SU-DHL-6 (cell line): ENCODE measurements around the gene PNPLA3.

Experiments used
- H2AFZ ChIP-seq: fragments of 200-600 bp; sonication (generic); 2 replicates; pipeline ENCODE4 v1.6.1; 2014; ENCODE audit warnings: low read depth, mild to moderate bottlenecking, moderate library complexity, mixed read lengths, antibody characterized with exemption, low read length; ENCODE audit not compliant: severe bottlenecking
- H3F3A ChIP-seq: fragments of 200-600 bp; shearing (Covaris generic); 2 replicates; pipeline ENCODE4 v1.6.0; 2016; ENCODE audit warnings: antibody characterized with exemption, mild to moderate bottlenecking; ENCODE audit not compliant: insufficient read depth
- H3K27ac ChIP-seq: fragments of 200-600 bp; sonication (generic); 2 replicates; pipeline ENCODE4 v1.5.1; 2016; ENCODE audit warnings: low read depth, mild to moderate bottlenecking, low read length, moderate library complexity, mixed read lengths
- H3K27me3 ChIP-seq: fragments of 200-600 bp; sonication (generic), shearing (Covaris generic); 2 replicates; pipeline ENCODE4 v1.6.0; 2014; ENCODE audit warnings: mild to moderate bottlenecking, low read length
- H3K36me3 ChIP-seq: fragments of 200-600 bp; sonication (generic); 2 replicates; pipeline ENCODE4 v1.6.1; 2014; ENCODE audit warnings: mild to moderate bottlenecking, low read length, mixed read lengths
- H3K4me2 ChIP-seq: fragments of 300-600, 200-600 bp; shearing (Covaris generic), sonication (generic); 2 replicates; pipeline ENCODE4 v1.6.0; 2014; ENCODE audit warnings: low read length, low read depth, mild to moderate bottlenecking; ENCODE audit not compliant: poor library complexity, severe bottlenecking
- H3K4me3 ChIP-seq: fragments of 200-600 bp; sonication (generic); 2 replicates; pipeline ENCODE4 v1.5.1; 2014; ENCODE audit warnings: antibody characterized with exemption, low read length, mild to moderate bottlenecking, mixed read lengths; ENCODE audit not compliant: insufficient read depth, poor library complexity, severe bottlenecking
- H3K79me2 ChIP-seq: fragments of 200-600 bp; sonication (generic); 2 replicates; pipeline ENCODE4 v1.6.1; 2014; ENCODE audit warnings: mild to moderate bottlenecking, low read length, moderate library complexity; ENCODE audit not compliant: insufficient read depth
- H3K9ac ChIP-seq: fragments of 200-600 bp; sonication (generic); 2 replicates; pipeline ENCODE4 v1.7.0; 2014; ENCODE audit warnings: mild to moderate bottlenecking, low read length
- H3K9me2 ChIP-seq: fragments of 200-600 bp; sonication (generic); replicated peaks from 2 replicates; pipeline ENCODE4 v1.6.1; 2014; ENCODE audit warnings: low read length; ENCODE audit not compliant: insufficient read depth
- H3K9me3 ChIP-seq: fragments of 200-600 bp; sonication (generic); 2 replicates; pipeline ENCODE4 v1.6.1; 2014; ENCODE audit warnings: low read length, mixed read lengths; ENCODE audit not compliant: insufficient read depth
- H4K20me1 ChIP-seq: fragments of 200-600 bp; sonication (generic); 2 replicates; pipeline ENCODE4 v1.6.1; 2014; ENCODE audit warnings: low read depth, mild to moderate bottlenecking, antibody characterized with exemption, low read length, moderate library complexity, mixed read lengths
- CTCF ChIP-seq: fragments of 200-600 bp; sonication (generic); IDR thresholded peaks from one replicate; pipeline ENCODE4 v1.5.1; 2017; ENCODE audit warnings: antibody characterized with exemption, mild to moderate bottlenecking, low read length, moderate library complexity; ENCODE audit not compliant: insufficient read depth, poor library complexity, severe bottlenecking
- EZH2phosphoT487 ChIP-seq: fragments of 200-600 bp; sonication (generic), shearing (Covaris generic); conservative IDR thresholded peaks from 2 replicates; pipeline ENCODE4 v1.6.1; 2018; ENCODE audit warnings: mild to moderate bottlenecking, antibody characterized with exemption, low read length, moderate library complexity, mixed read lengths

The PNPLA3 gene

DNA sequence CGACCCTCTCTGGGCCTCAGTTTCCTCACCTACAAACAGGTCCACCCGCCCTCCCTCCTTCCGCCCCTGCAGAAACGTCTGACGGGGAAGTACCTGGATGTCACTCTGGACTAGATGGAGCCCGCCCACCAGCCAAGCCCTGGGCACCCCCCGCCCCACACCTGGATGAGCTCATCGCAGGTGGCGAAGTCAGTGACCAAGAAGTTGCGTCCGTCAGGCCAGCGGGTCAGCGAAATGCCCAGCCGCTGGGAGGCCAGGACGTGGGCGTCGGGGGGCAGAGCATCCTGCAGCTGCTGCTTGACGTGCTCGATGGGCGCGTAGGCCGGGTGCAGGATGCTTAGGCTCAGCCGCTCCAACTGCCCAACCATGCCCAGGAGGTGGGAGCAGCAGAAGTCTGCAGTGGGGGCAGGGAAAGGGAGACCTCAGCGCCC lies 32.7 kb upstream of the PNPLA3 start:
- no peaks in the 10 kb centered on the region for H3K9me2 ChIP-seq
- no peak overlapping the region for H3K4me3 ChIP-seq
- H3K9ac ChIP-seq = no peak overlapping the region
- no peaks in the 10 kb centered on the region for H3K79me2 ChIP-seq
- H3K27ac ChIP-seq = no peak overlapping the region
- no peak overlapping the region for H3K4me2 ChIP-seq
- TF ChIP-seq EZH2phosphoT487 (no peak), CTCF (no peak)
- H4K20me1 ChIP-seq = no peaks in the 10 kb centered on the region
- no peaks in the 10 kb centered on the region for H3K9me3 ChIP-seq
- H3K27me3 ChIP-seq = no peaks in the 10 kb centered on the region
- no peaks in the 10 kb centered on the region for H3K36me3 ChIP-seq
- no peaks in the 10 kb centered on the region for H3F3A ChIP-seq
- H2AFZ ChIP-seq = no peak overlapping the region

DNA sequence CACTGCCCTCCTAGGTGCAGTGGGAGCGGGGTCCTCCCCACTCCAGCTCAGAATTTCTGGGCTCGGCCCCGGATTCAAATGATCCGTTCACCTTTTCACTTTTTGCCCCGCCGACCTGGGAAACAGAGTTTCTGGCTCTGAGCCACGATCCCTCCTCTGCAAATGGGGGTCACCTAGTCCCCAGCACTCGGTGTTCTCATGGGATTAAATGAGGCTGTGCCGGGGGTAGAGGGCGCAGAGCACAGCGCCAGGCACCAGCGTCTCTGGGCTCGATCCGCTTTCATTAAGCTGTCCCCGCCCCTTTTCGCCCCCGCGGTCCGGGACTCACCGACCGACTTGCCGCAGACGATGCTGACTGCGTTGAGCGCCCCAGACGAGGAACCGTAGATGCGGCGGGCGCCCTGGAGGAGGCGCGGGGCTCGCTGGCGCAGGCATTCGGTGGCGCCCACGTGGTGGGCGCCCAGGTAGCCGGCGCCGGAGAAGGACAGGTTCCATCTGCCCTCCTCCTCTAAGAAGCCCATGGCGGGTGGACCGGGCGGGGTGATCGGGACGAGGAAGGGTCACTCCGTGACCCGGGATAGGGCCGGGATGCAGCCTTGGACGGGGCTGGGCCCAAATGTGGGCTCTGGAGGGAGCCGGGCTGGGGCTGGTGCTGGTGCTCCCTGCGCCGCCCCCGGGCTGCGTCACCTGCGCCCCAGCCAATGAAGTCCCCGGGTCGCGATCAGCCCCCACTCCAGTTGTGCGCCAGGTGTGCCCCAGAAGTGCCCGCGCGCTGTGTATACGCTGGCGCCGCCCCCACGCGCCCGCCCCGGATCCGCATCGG lies 32.0 kb upstream of the PNPLA3 start, which contains the start of gene PNPLA5:
TSS of gene PNPLA5 (minus strand) at position 654 of the 823 bp plus-strand sequence. CDS start at position 521, 133 bp downstream.
- H4K20me1 ChIP-seq = no peaks in the 10 kb centered on the region

DNA sequence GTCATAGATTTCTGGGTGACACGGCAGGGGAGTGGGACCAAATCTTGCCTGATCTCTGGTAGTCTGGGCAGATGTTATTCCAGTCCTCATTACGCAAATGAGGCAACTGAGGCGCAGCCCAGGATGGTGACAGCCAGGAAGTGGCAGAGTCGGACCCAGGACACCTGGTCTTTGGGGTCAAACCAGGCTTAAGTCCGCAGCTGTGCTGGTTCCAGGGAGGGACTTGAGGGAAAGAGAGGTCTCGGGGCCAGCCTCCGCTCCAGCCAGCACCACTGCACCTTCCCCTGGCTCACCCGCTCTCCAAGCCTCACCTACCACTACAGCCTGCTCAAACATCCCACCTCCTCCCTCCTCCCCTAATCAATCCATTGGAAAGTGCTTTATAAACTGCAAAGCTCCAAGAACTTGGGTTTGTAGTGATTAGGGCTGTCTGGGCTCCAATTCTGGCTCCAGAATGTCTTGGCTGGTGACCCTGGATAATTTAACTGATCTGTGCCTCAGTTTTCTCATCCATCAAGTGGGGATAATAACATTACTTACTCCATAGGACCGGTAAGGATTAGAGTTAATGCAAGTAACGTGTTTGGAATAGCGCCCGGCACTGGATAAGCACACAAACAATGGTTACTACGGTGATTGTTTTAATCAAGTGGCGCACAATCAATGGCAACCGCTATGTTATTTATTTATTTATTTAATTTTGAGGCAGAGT lies 31.3 kb upstream of the PNPLA3 start:
- Histone ChIP-seq H2AFZ (no peak overlapping the region), H3K4me2 (no peak overlapping the region)

More for the DNA sequence above, 32.0 kb upstream of the PNPLA3 start, which contains the start of gene PNPLA5:
- TF ChIP-seq CTCF = no peak
- TF ChIP-seq EZH2phosphoT487 = no peak
- no peak within 1 kb of the TSS for H3K27ac ChIP-seq
- no peaks in the 10 kb centered on the region for H3K9me3 ChIP-seq
- H3K9me2 ChIP-seq = no peaks in the 10 kb centered on the region
- no peaks in the 10 kb centered on the region for H3K36me3 ChIP-seq
- H2AFZ ChIP-seq = no peak within 1 kb of the TSS
- no peak within 1 kb of the TSS for H3K4me2 ChIP-seq
- H3K79me2 ChIP-seq = no peaks in the 10 kb centered on the region
- no peaks in the 10 kb centered on the region for H3F3A ChIP-seq
- no peak within 1 kb of the TSS for H3K4me3 ChIP-seq
- H3K27me3 ChIP-seq = no peaks in the 10 kb centered on the region
- no peak within 1 kb of the TSS for H3K9ac ChIP-seq

More for the DNA sequence above, 31.3 kb upstream of the PNPLA3 start:
- Histone ChIP-seq H3K79me2 (no peaks in the 10 kb centered on the region), H3K9me2 (no peaks in the 10 kb centered on the region), H3K9ac (no peak overlapping the region), H3K27me3 (no peaks in the 10 kb centered on the region), H3K36me3 (no peaks in the 10 kb centered on the region), H3F3A (no peaks in the 10 kb centered on the region), H3K27ac (no peak overlapping the region), H3K9me3 (no peaks in the 10 kb centered on the region), H4K20me1 (no peaks in the 10 kb centered on the region), H3K4me3 (no peak overlapping the region)
- TF ChIP-seq CTCF = no peak
- TF ChIP-seq EZH2phosphoT487 = no peak
